Kidney tubule cell (primary cell): Measurements from ENCODE around the gene GPNMB.

ENCODE experiments used
- DNase-seq: peaks from one replicate; pipeline ENCODE4 v3.0.0-alpha.2; 2018; ENCODE audit warnings: low spot score

GPNMB gene

DNA sequence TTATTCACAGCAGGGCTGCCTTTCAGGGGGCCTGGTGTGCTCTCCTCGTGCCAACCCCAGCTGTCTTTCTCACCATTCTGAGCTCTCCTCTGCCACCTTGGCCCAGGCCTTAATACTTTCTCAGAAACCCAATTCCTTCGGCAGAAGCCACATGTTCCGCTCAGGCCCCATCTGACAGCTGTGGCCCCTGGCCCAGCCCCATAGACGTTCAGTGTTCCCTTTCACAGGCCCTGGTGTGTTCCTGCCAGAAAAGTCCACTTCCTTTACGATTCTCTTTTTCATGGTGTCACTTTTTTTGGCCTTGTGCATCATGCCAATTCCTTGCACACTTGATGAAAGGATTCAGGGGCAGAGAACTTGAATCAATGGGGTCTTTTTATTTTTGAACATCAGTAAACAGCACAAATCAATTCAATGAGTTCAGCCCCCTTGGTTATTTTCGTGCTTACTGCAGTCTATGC is 15.9 kb upstream of the GPNMB start:
- DNase-seq: no peak

DNA sequence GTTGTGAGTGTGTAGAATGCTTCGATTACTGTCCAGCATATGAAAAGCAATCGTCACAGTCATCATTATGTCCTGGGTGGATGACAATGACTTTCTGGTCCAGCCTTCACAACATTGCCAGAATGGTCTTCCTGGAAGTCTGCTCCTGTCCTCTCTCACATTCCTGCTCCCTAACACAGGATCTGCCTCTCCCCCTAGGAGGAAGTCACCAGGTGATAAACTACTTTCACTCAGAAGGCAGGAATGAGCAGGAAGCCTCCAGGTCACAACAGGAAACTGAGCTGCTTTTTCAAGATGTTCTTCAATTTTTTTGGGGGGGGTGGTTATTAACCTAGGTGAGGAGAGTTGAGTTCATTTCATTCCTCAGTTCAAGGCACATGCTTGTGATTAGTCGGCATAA is 13.6 kb upstream of the GPNMB start:
- peak; percentile 56 for DNase-seq

- DNase-seq: peak; percentile 26
These were observed 11.8 kb upstream of the GPNMB start for GRCh38 chr7:23234569-23235296.

GRCh38 chr7:23235813-23236221 is 10.8 kb upstream of the GPNMB start:
- DNase-seq: peak; percentile 76

- DNase-seq: no peak
These were observed 9.6 kb upstream of the GPNMB start for GRCh38 chr7:23237000-23237399.

DNA sequence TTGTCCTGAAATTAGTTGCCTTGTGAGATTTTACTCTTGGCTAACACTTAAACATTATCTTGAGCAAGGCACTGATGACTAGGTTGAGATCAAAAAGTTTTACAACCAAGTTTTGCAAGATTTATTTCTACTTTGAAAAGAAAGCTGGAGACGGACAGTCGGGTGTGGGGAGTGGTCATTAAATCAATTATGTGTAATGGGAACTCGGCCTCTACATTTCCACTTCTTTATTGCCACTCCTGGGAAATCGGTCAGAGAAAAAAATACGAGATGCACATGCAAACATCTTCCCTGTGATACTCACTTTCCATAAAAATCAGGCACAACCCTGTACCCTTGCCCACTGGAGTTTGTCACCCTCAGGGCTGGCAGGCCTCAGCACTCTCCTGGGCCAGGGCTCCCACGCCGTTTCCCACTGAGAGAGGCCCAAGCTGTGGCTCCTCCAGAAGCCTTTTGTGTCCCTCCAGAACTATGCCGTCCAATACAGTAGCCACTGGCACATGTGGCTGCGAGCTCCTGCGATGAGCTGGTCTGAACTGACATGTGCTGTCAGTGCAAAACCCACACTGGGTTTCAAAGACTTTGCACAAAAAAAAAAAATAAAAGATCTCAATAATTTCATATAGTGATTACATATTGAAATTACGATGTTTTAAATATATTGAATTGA is 7.5 kb upstream of the GPNMB start:
- no peak for DNase-seq

DNA sequence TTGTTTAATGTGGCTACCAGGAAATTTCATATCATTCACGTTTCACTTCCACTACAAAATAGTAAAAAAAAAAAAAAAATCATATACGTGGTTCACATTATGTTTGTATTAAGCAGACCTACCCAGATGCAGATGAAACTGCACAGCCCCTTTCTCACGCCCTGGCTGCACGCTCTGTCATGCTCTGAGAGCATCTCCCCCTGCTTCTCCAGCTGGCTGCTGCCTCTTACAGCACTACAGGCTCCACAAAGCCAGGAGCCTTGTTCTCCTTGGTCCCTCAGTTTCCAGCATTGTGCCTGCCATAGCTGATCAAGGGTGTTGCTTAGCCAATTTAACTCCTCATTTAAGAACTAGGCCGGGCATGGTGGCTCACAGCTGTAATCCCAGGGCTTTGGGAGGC is 6.9 kb upstream of the GPNMB start:
- no peak for DNase-seq

- DNase-seq: peak; percentile 26
These were observed 4.3 kb upstream of the GPNMB start for GRCh38 chr7:23242321-23242720.

GRCh38 chr7:23242935-23243334 is 3.6 kb upstream of the GPNMB start:
- DNase-seq: no peak

- DNase-seq: peak; percentile 11
These were observed 549 bp downstream of the GPNMB start for GRCh38 chr7:23247046-23247602.

DNA sequence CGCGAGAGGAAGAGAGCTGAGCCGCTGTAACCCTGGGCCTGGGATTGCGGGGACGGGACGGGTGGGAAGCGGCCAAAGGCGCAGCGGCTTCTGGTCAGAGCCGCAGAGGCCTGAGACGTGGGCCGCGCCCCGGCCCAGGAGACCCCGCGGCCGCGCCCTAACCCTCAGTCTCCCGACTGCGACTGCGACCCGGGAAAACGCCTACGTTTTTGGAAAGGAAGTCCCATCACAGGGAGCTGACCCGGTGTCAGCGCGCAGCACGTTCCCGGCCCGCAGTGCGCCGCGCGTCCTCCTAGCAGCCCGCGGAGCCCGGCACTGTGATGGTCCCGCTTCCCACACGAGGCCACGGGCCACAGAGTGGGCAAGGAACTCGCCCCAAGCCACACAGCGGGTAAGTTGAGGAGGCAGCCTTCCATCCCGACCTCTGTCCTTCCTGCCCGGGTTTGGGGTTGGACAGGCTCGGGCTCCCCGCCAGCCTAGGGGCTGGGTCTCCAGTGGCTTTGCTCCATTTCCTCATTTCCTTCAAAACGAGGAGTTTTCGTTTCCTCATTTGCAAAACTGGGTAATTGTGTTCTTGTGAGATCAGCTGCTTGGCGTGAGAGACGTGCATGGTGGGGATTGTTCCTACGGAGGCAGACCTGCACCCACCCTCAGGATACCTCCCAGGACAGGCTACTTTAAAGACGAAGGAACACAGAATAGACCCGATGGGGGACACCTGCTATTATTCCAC is 1.2 kb downstream of the GPNMB start:
- peak; percentile 9 for DNase-seq

DNA sequence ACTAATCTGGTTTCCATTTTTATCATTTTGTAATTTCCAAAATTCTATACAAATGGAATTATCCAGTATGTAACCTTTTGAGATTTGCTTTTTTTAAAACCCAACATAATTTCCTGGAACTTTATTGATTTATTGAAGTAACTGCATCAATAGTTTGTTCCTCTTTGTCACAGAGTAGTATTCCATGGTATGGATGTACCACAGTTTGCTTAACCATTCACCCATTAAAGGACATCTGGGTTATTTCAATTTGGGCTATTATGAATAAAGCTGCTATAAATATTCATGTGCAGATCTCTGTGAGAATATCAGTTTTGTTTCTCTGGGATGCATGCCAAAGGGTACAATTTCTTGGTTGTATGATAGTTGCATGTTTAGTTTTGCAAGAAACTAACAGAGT is 2.9 kb downstream of the GPNMB start:
- no peak for DNase-seq

- no peak for DNase-seq
These were observed 7.6 kb downstream of the GPNMB start for GRCh38 chr7:23254051-23254681.

DNA sequence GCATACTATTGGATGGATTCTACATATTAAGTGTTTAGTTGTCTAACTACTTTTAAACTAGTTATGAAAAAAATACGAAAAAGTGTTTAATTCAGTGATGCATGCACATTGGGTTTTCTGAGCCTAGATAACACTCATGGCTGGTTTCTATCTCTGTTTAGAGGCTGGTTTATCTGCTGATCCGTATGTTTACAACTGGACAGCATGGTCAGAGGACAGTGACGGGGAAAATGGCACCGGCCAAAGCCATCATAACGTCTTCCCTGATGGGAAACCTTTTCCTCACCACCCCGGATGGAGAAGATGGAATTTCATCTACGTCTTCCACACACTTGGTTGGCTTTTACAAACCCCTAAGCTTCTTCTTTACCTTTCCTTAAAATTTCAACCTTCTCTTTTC is 10.2 kb downstream of the GPNMB start:
- no peak for DNase-seq

DNA sequence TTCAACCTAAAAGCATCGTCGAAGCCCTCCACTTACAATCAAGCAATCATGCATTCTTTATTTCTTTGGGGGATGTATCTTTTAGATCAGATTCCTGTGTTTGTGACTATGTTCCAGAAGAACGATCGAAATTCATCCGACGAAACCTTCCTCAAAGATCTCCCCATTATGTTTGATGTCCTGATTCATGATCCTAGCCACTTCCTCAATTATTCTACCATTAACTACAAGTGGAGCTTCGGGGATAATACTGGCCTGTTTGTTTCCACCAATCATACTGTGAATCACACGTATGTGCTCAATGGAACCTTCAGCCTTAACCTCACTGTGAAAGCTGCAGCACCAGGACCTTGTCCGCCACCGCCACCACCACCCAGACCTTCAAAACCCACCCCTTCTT is 13.8 kb downstream of the GPNMB start:
- no peak for DNase-seq

- peak; percentile 64 for DNase-seq
These were observed 15.4 kb downstream of the GPNMB start for GRCh38 chr7:23261843-23262452.

GRCh38 chr7:23264916-23265458 is 18.4 kb downstream of the GPNMB start:
- no peak for DNase-seq

GRCh38 chr7:23266918-23267317 is 20.3 kb downstream of the GPNMB start:
- DNase-seq: no peak

GRCh38 chr7:23267357-23267756 is 20.8 kb downstream of the GPNMB start:
- DNase-seq: no peak

GRCh38 chr7:23268167-23268566 is 21.6 kb downstream of the GPNMB start:
- no peak for DNase-seq

- DNase-seq: peak; percentile 11
These were observed 22.2 kb downstream of the GPNMB start for GRCh38 chr7:23268746-23269145.
